GM23338 (cell line): ENCODE measurements around the gene CCDC167. TPM values are rescaled to one million over a fixed set of nuclear protein-coding genes. Genes with fewer than 3 reads are reported as not detected.

Experiments
- CTCF ChIP-seq, 2 experiments: fragments of 200-600 bp in 1 of 2; sonication (generic) in 1 of 2; conservative IDR thresholded peaks; 2 replicates each; pipeline versions ENCODE4 v1.5.1 to v1.6.1; 2016 to 2017; ENCODE audit warnings: antibody characterized with exemption in 2 of 2, low read depth in 2 of 2, mild to moderate bottlenecking in 2 of 2, moderate library complexity in 1 of 2
- POLR2AphosphoS5 ChIP-seq: IDR thresholded peaks from 2 replicates; pipeline ENCODE4 v1.6.1; 2016; ENCODE audit warnings: antibody characterized with exemption, low read depth
- REST ChIP-seq: IDR thresholded peaks from one replicate; pipeline ENCODE4 v1.6.1; 2018; ENCODE audit warnings: antibody characterized with exemption; ENCODE audit not compliant: unreplicated experiment
- STAT1 ChIP-seq: IDR thresholded peaks from one replicate; pipeline ENCODE4 v1.6.1; 2016; ENCODE audit warnings: antibody characterized with exemption; ENCODE audit not compliant: unreplicated experiment
- ZNF462 ChIP-seq: fragments of 250-450 bp; sonication (Bioruptor Pico); IDR thresholded peaks from 2 replicates; pipeline ENCODE4 v1.5.0; 2020; ENCODE audit warnings: mild to moderate bottlenecking, moderate library complexity
- polyA plus RNA-seq: library from polyadenylated mRNA; unstranded; fragments of >200 nt; fragmentation: Nextera tagmentation; extraction: Ambion mirVana; gene quantifications from 2 replicates; pipeline ENCODE4 v1.2.1, GENCODE V29; 2016
- total RNA-seq: library from RNA; depleted of rRNA; stranded (reverse); fragments of >200 nt; shearing (Covaris generic); gene quantifications from 2 replicates; pipeline ENCODE4 v1.2.3, GENCODE V29; 2014

Gene CCDC167
- total and polyA plus RNA-seq, 2 experiments from 2014 or later = 17.6 to 21.4 TPM

GRCh38 chr6:37540390-37540789, 40.7 kb upstream of the CCDC167 start (continued):
- no peak for TF ChIP-seq ZNF462 (CRISPR knock-in tag)
- no peak for TF ChIP-seq CTCF (conservative IDR thresholded peaks at IDR 0.05; ENCODE audit: low read depth in 2 of 2)
- TF ChIP-seq POLR2AphosphoS5 = no peak
- TF ChIP-seq STAT1 = no peak
- TF ChIP-seq REST = no peak
